ENCODE measurements around the gene AUTS2. TPM values are rescaled to one million over a fixed set of nuclear protein-coding genes. Genes with fewer than 3 reads are reported as not detected.
"Not testable (repeated sequence)": the region's sequence is repeated elsewhere in the genome, so short reads cannot be mapped to it uniquely, and the experiment has no call there.

The AUTS2 gene
- total RNA-seq, 1 donor from 2014 or later, result 7.7 TPM

DNA sequence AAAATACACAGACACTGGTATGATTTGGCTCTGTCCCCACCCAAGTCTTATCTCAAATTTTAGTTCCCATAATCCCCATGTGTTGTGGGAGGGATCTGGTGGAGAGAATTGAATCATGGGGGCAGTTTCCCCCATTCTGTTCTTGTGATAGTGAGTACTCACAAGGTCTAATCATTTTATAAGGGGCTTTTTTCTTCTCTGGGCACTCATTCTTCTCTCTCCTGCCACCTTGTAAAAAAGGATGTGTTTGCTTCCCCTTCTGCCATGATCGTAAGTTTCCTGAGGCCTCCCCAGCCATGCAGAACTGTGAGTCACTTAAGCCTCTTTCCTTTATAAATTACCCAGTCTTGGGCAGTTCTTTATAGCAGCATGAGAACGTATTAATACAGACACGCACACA, 677.3 kb downstream of the AUTS2 start:
- intact Hi-C loops (cut with micrococcal nuclease), result not testable (repeated sequence)

DNA sequence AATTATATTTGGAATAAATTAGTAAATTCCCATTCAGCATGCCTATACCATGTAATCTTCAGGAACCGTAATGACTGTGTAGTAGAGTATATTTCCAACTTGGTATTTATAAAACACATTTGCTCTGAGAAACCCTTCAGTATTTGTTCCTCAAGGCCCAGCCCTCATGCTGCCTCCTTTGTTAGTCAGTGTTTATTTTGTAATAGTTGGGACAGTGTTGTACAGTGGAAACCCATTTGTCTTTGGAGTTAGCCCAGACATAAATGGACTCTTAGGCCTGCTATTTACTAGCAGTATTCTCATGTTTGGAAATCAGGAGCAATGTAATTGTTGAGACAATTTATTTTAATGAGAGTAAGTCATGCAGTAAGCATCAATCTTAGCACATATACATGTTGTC, 686.9 kb downstream of the AUTS2 start:
- intact Hi-C loops (cut with micrococcal nuclease), result no loop called here

DNA sequence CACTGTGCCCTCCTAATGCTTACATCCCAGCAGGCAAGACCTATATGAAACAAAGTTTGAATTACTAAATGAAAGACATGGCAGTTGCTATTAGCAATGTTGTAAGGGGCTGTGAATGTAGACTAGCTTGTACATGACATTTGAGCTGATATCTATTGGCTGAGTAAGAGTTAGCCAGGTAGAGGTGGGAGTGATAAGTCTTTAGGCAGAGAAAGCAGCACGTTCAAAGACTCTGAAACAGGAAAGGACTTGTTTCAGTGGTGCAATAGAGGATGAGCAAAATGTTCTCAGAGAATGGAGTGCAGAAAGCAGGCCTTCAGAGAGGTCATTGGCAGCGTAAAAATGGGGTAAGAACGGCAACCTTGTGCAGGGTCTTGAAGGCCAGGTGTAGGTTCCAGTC, 687.6 kb downstream of the AUTS2 start:
- intact Hi-C loops (cut with micrococcal nuclease), result no loop called here

DNA sequence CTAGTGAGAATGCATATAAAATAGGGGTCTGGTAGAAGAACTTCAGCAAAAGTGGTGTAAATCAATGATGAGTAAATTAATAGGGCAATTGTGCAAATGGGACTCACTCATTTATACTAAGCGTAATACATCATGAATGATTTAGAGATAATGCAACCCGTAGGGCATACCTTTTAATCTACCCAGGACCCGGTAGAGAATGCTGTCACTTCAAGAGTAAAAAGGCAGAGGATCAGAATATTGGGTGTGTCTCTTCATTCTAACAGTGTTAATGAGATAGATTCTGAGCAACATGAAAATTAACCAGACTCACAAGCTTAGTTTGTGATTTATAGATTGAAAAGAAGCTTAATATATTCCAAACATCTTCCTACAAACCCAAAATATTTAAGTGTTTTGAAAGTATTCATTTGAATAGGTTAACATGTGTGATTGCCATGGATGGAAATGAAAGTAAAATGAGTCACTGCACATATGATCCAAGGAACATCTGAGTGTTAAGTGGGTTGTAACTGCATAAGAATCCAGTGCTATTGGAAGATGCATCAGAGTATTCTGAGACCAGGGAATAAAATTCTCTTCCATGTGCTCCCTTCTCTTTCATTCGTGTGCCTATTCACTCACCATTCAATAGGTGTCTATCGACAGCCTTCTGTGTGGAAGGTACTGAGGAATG, 690.6 kb downstream of the AUTS2 start:
- intact Hi-C loops (cut with micrococcal nuclease), result no loop called here

DNA sequence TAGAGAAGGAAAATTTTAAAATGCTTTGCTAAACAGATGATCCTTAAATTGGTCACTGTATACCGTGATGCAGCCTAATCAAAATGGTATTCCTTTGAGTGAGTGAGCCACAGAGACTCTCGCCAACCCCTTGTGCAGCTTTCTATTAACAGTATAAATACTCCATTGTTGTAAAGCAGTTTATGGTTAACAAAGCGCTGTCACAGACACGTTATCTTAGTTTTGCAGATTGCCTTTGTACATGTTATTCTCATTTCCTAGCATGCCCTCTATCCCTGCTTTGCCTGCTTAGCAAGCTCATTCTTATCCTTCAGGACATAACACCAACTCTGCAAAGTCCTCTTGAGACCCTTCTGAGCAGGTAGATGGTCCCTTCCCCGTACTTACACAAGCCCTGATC, 694.4 kb downstream of the AUTS2 start:
- intact Hi-C loops (cut with micrococcal nuclease), result no loop called here

DNA sequence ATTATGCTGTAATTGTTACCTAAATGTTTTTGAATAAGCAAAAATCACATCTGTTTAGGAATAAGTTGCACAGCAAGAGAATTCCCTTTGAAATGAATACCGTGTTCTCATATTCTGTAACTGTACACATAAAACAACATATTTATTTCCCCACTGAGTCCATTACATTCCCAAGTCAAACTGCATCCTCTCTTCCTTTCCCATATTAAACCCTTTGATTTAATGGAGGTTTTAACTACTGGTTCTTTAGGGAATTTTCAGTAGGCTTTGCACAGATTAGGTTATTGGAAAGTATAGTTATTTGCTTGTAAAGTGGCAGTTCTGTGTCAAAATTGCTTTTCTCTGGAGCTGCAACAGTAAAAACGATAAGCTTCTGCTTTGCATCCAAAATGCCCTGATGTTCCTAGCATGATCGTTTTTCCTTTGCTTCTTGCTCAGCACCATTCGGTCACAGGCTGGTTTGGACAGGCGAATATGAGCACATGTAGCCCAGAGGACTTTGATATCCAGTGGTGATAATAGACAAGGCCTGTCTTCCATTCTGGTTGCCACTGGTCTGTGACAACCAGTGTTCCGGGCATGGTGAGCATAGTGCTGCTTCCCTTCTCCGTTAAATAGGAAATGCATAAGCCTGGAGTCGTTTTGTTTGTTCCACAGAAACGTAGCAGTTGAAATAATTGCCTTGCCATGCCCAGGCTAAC, 696.1 kb downstream of the AUTS2 start:
- intact Hi-C loops (cut with micrococcal nuclease), result no loop called here

DNA sequence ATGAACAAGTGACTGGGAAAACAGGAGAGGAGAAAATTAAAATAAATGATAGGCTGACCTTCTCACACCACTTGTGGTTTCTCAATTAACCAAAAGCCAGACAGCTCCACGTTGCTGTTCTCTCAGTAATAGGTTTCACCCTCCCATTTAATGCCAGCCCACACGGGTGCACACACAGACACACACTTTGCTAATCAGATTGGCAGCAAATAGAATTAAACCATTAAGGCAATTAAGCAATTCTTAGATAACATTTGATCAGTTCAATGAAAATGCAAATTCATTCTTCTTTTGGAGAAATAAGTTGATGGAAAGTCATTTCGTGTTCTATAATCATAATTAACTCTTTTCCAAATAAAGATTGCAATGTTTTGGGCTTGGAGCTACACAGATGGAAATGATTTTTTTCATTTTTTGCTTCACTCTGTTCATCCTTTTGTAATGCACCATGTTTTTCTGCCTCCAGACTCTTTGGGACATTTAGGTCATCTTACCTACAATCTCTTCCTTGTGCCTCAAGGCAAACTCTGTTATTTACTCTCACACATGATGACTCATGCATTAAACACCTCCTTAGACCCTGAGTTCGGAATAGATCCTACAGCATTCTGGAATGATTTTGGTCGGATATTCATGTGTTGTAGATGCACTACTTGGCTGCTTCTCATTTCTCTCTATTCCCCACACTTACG, 700.7 kb downstream of the AUTS2 start:
- intact Hi-C loops (cut with micrococcal nuclease), result no loop called here

DNA sequence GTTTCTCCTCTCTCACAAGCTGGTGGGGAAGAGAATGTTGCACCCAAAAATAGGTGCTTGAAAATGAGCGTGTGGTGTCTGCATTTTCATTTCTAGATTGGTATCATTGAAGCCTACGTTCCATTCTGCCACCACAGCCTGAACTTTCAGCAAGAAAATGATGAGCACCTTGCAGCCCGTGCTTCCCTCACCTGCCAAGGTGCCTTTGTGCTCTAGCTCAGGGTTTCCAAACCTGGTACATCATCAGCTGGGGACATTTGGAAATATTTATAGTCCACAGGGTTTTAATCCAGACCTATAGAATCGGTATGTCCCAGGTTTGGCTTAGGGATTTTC, 701.2 kb downstream of the AUTS2 start:
- intact Hi-C loops (cut with micrococcal nuclease), result no loop called here

DNA sequence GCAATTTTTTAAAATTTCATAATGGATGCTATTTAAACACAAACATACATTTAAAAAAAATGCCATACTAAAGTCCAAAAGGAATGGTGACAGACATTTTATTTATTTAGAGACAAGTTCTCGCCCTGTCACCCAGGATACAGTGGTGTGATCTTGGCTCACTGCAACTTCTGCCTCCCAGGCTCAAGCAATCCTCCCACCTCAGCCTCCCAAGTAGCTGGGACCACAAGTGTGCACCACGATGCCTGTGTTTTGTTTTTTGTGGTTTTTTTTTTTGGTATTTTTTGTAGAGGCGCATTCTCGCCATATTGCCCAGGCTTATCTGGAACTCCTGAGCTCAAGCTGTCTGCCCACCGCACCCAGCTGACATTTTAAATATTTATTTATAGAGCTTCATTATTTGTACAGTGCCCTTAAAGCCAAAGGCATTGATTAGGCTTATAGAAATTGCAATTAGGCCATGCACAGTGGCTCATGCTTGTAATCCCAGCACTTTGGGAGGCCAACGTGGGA, 703.5 kb downstream of the AUTS2 start:
- intact Hi-C loops (cut with micrococcal nuclease), result loop anchor here (10.0 kb wide), 1 partner anchor 117 kb away; no protein-coding TSS in a partner anchor

DNA sequence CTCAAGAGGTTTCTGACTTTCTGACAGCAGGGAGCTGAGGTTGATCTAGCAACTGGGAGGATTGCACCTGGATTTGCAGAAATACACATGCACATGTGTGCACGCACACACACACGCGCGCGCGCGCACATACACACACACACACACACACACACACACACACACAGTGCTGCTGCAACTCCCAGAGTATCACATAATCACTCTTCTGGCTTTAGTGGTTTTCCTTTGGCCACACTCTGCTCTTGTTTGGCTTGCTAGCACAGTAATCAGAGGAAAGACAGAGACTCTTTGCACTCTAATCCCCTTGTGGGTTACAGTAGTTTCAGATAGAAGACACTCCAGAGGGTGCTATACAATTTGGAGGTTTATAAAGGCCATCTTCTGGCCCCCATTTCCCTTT, 705.0 kb downstream of the AUTS2 start:
- intact Hi-C loops (cut with micrococcal nuclease), result loop anchor here (10.0 kb wide), 1 partner anchor 119 kb away; no protein-coding TSS in a partner anchor

DNA sequence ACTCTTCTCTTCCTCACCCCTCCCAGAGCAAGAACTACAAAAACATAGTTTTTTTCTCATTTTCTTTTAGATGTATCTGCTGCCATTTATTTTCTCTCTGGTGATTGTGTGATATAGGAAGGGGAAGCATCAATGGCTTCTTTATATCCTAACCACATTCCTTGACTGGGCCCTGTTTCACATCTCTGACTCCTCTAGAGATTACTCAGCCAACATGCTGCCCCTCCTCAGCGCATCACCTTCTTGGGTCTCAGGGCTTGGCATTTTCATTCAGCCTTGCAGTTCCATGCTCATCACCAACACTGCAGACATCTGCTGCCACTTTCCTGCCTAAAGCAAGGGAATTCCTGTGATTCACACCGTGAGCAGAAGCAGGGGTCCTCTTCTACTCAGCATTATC, 705.5 kb downstream of the AUTS2 start:
- intact Hi-C loops (cut with micrococcal nuclease), result loop anchor here (10.0 kb wide), 1 partner anchor 119 kb away; no protein-coding TSS in a partner anchor

DNA sequence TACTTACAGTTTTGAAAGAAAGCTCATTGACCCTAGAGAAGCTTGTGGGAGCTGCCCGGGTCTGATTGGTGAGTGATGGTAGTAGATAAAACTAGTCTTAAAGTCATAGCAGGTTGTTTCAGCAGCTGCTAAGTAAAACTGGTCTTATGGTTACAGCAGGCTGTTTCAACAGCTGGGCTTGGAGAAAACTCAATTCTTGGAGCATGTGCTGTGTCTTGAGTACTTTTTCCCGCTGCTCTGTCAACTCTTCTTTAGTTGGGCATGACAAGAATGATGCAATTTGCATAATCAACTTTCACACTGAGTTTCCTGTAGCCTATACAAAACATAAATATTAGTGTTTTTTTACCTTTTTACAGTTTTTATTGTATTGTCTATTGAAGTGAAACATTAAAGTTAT, 707.9 kb downstream of the AUTS2 start:
- intact Hi-C loops (cut with micrococcal nuclease), result loop anchor here (10.0 kb wide), 1 partner anchor 121 kb away; no protein-coding TSS in a partner anchor

DNA sequence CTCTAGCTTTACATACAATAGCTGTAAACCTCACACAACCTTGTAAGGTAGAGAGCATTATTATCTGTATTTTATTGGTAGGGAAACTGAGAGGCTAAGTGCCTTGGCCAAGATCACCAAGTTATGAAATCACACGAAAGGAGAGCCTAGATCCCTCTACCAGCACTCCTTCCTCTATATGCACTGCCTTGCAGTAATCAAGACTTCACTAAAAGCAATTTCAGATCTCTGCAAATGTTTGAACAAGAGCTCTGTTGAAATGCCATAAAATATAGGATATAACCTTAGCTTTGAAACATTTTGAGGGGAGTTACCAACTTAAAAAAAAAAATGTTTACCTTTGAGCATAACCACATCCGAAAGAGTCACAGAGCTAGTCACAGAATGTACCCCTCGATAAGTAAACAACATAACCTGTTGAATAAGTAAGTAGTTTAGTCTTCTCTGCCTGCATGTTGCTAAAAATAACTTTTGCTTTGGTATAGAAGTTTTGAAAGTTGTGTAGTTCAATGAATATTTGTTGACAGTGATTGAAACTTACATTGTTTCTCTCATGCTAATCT, 709.4 kb downstream of the AUTS2 start:
- intact Hi-C loops (cut with micrococcal nuclease), result loop anchor here (10.0 kb wide), 1 partner anchor 123 kb away; no protein-coding TSS in a partner anchor

DNA sequence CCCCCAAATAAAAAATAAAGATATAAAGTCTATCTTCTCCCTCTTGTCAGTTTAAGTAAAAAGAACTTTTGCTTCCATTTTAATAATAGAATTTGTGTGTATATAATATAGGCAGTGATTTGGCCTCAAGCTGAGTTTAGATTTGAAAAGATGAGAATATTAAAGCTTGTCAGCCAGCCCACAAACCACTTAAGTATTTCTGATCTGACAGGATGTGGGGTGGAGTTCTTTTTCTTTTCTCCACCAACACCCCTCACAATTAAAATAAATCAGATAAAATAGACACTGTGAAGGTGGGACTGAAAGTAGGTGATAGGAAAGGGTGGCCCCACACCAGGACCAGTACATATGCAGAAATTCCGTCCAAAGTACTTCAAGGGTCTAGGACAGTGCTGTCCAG, 714.1 kb downstream of the AUTS2 start:
- intact Hi-C loops (cut with micrococcal nuclease), result loop anchor here (5.0 kb wide), 1 partner anchor 385 kb away; no protein-coding TSS in a partner anchor

DNA sequence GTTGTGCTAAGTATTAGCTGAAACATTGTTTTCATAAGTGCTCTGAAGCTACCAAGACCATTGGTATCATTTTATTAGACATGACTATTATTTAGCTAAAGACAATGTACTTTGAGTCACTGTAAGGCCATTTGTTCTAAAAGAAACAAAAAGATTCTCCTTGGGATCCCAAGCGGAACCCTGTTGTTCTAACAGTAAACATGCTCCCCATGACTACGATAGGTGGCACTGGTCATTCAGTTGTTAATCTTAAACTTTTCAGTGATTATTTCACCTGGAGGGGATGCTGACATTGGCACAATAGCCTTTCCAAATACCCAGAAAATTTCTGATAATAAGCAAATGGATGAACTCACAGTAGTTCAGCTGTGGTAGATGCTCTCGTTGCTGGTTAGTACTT, 715.0 kb downstream of the AUTS2 start:
- intact Hi-C loops (cut with micrococcal nuclease), result loop anchor here (1.0 to 5.0 kb wide), 2 partner anchors 8 to 384 kb away; no protein-coding TSS in a partner anchor

DNA sequence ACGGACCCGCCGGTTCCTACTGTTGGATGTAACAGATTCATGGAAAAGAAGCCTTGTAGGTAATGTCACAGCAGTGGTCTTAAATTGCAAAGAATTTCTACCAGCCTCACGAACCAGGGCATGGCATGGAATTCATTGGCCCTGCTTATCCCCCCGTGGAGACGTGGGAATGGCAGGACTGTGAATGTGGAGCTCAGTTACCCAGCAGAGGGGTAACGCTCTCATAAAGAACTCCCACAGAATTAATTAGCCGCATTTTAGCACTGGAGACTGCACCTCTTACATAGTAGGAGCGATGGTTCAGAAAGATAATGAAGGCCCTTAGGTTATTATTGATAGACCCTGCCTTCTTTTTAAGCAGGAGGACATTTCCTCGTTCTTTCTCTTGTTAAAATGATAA, 715.4 kb downstream of the AUTS2 start:
- intact Hi-C loops (cut with micrococcal nuclease), result loop anchor here (1.0 to 5.0 kb wide), 2 partner anchors 8 to 384 kb away; no protein-coding TSS in a partner anchor

DNA sequence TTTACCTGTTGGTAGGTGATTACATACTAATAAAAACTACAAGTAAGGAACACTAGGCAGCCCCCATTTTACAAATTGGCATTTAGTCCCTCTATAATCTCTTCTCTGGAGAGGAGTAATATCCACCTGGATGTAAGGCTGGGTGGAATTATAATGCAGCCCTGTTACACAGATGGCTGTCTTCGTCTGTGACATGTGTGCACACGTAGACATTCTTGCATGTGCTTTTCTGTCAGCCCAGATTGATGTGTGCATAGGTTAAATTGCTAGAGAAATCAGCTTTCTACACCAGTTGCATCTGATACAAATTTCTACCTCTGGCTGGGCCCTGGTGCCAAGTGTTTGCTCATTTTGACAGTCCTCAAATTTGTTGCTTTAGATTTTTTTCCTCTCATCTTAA, 715.9 kb downstream of the AUTS2 start:
- intact Hi-C loops (cut with micrococcal nuclease), result loop anchor here (5.0 kb wide), 1 partner anchor 383 kb away; no protein-coding TSS in a partner anchor

DNA sequence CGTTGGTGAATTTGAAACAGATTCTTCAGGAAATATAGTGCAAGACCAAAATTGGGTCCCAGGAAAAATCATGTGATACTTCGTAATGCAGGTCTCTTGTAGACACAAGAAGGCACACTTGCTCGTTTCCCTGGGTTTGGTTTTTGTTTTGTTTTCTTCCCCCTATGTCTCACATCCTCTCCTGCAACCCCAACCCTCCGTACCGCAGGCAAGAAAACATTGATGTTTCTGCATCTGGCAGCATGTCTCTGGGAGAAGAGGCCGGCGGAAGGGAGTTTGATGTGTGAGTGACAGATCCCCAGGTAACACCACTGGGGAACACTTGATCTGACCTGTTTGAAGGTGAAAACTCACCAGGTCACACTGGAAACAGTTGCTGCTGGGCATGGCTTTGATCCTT, 718.5 kb downstream of the AUTS2 start:
- intact Hi-C loops (cut with micrococcal nuclease), result loop anchor here (5.0 kb wide), 1 partner anchor 331 kb away; no protein-coding TSS in a partner anchor

DNA sequence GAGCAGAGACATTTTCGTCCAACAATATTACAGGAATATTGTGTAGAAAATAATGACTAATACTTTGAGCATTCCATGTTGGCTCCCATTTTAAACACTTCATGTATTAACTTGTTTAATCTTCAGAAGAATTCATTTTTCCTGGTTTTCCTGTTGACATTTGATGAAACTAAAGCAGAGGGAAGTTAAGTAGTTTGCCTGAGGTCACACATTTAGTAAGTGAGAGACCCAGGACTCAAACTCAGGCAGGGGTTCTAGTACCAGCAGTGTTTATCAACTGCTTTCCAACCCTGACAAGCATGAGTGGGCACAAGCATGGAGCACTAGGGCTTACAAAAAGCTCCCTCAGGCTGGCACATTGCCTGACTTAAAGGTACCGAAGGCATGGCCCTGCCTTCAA, 719.1 kb downstream of the AUTS2 start:
- intact Hi-C loops (cut with micrococcal nuclease), result loop anchor here (5.0 kb wide), 1 partner anchor 330 kb away; no protein-coding TSS in a partner anchor

DNA sequence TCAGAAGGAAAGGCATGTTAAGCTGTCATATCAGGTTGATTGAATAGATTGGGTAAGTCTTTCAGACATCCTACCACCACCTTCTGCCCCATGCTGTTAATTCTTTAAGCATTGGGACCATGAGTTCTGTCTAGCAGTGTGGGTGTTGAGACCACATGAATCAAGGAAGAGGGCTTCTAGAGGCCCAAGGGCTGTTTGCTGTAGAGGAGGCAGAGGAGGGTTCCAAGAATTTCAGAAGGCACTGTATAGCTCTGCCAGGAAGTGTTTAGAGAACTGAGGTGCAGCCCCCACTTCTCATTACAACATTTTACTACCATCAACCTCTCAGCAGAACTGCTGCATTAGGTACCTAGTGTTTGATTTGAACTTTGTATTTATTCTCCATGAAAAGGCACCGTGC, 720.2 kb downstream of the AUTS2 start:
- intact Hi-C loops (cut with micrococcal nuclease), result loop anchor here (5.0 kb wide), 1 partner anchor 329 kb away; no protein-coding TSS in a partner anchor

DNA sequence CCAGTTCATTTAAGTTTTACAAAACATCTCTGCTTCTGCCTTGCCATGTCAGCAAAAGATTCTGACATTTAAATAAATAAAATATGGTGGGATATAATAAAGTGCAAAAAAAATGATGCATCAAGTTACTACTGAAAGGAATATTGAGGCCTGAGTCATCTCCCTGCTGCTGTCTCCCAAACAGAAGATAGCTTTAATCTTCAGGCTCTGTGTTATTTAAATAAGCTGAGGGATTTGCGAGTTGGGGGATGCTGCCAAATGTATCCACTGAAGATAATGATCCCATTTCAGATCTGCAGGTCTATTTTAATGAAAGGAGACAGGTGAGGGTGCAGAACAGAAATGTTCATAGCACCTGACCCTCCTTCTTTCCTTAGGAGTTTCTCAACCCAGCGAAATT, 720.8 kb downstream of the AUTS2 start:
- intact Hi-C loops (cut with micrococcal nuclease), result loop anchor here (5.0 kb wide), 1 partner anchor 328 kb away; no protein-coding TSS in a partner anchor
